ENCODE results near the gene SORCS2. TPM values are rescaled to one million over a fixed set of nuclear protein-coding genes. Genes with fewer than 3 reads are reported as not detected.
A peak's percentile ranks its signal among the peaks of the same experiment; 100 is the strongest.

SORCS2 gene
- total RNA-seq, 1 donor from 2014 or later, result 3.0 TPM

- Mint-ChIP-seq H3K36me3 (ENCODE audit: unreplicated experiment) (peaks cover 2% of the 10 kb centered on the region), H3K4me1 (ENCODE audit: unreplicated experiment) (no peaks in the 10 kb centered on the region), H3K4me3 (ENCODE audit: unreplicated experiment) (no peak overlapping the region), H3K27ac (ENCODE audit: unreplicated experiment) (no peak overlapping the region), H3K9me3 (ENCODE audit: unreplicated experiment) (peaks cover 26% of the 10 kb centered on the region), H3K27me3 (ENCODE audit: unreplicated experiment) (peaks cover 49% of the 10 kb centered on the region)
- TF ChIP-seq, protein P1, sequence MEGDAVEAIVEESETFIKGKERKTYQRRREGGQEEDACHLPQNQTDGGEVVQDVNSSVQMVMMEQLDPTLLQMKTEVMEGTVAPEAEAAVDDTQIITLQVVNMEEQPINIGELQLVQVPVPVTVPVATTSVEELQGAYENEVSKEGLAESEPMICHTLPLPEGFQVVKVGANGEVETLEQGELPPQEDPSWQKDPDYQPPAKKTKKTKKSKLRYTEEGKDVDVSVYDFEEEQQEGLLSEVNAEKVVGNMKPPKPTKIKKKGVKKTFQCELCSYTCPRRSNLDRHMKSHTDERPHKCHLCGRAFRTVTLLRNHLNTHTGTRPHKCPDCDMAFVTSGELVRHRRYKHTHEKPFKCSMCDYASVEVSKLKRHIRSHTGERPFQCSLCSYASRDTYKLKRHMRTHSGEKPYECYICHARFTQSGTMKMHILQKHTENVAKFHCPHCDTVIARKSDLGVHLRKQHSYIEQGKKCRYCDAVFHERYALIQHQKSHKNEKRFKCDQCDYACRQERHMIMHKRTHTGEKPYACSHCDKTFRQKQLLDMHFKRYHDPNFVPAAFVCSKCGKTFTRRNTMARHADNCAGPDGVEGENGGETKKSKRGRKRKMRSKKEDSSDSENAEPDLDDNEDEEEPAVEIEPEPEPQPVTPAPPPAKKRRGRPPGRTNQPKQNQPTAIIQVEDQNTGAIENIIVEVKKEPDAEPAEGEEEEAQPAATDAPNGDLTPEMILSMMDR (IDR thresholded peaks at IDR 0.05), result no peak
- DNase-seq (ENCODE audit: extremely low spot score, unreplicated experiment), result peak; percentile 8
These were observed 218.1 kb downstream of the SORCS2 start for GRCh38 chr4:7410446-7410845.

DNA sequence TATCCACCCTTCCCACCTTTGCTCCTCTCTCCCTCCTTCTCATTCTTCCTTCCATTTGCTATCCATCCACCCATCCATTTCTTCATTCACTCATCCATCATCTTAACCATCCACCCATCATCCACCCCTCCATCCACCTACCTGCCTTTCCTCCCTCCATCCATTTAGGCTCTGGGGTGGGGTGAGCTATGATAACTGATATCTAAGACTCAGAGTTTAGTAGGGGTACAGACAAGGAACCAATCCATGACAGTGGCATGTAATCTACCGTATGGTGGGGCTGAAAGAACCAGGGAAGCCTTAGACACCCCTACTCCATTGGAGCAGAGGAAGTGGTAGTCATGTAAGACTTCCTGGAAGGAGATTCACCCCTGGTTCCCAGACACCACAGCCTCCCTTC, 219.2 kb downstream of the SORCS2 start:
- H3K9me3 Mint-ChIP-seq (ENCODE audit: unreplicated experiment), result peaks cover 20% of the 10 kb centered on the region
- peaks cover 38% of the 10 kb centered on the region for H3K27me3 Mint-ChIP-seq (ENCODE audit: unreplicated experiment)
- peaks cover 2% of the 10 kb centered on the region for H3K36me3 Mint-ChIP-seq (ENCODE audit: unreplicated experiment)
- no peak overlapping the region for H3K4me3 Mint-ChIP-seq (ENCODE audit: unreplicated experiment)
- peak; percentile 53 for DNase-seq (ENCODE audit: extremely low spot score, unreplicated experiment)
- H3K4me1 Mint-ChIP-seq (ENCODE audit: unreplicated experiment), result no peaks in the 10 kb centered on the region
- TF ChIP-seq, protein P1 (IDR thresholded peaks at IDR 0.05), result no peak
- H3K27ac Mint-ChIP-seq (ENCODE audit: unreplicated experiment), result no peak overlapping the region

- Mint-ChIP-seq H3K27me3 (ENCODE audit: unreplicated experiment) (peaks cover 33% of the 10 kb centered on the region), H3K9me3 (ENCODE audit: unreplicated experiment) (peaks cover 14% of the 10 kb centered on the region)
- peak; percentile 80 for DNase-seq (ENCODE audit: extremely low spot score, unreplicated experiment)
These were observed 219.7 kb downstream of the SORCS2 start for GRCh38 chr4:7411896-7412553.

DNA sequence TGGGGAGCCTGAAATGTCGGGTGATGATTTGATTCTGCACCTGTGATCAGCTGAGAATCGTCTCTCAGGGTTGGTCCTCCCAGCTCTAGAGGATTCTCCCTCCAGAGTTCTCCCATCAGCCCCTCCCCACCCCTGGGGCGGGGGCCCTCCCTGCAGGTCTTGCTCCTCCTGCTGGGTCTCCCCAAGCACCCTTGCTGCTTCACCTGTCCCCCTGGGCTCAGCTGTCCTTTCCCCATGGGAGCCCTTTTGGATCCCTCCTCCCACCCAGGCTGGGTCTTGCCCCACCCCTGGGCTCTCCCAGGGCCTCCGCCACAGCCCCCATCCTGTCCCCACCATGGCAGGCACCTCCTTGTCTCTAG, 220.2 kb downstream of the SORCS2 start:
- Mint-ChIP-seq H3K4me1 (ENCODE audit: unreplicated experiment) (no peaks in the 10 kb centered on the region), H3K9me3 (ENCODE audit: unreplicated experiment) (peaks cover 10% of the 10 kb centered on the region), H3K4me3 (ENCODE audit: unreplicated experiment) (no peak overlapping the region), H3K36me3 (ENCODE audit: unreplicated experiment) (no peaks in the 10 kb centered on the region), H3K27me3 (ENCODE audit: unreplicated experiment) (peaks cover 29% of the 10 kb centered on the region), H3K27ac (ENCODE audit: unreplicated experiment) (no peak overlapping the region)
- TF ChIP-seq, protein P1 (IDR thresholded peaks at IDR 0.05), result no peak
- peak; percentile 71 for DNase-seq (ENCODE audit: extremely low spot score, unreplicated experiment)

More at GRCh38 chr4:7411896-7412553, 219.7 kb downstream of the SORCS2 start:
- Mint-ChIP-seq H3K4me1 (ENCODE audit: unreplicated experiment) (no peaks in the 10 kb centered on the region), H3K36me3 (ENCODE audit: unreplicated experiment) (no peaks in the 10 kb centered on the region), H3K4me3 (ENCODE audit: unreplicated experiment) (no peak overlapping the region), H3K27ac (ENCODE audit: unreplicated experiment) (no peak overlapping the region)
- TF ChIP-seq, protein P1 (IDR thresholded peaks at IDR 0.05), result no peak

GRCh38 chr4:7414046-7414445, 221.7 kb downstream of the SORCS2 start:
- no peak overlapping the region for H3K27ac Mint-ChIP-seq (ENCODE audit: unreplicated experiment)

More at GRCh38 chr4:7414046-7414445, 221.7 kb downstream of the SORCS2 start:
- Mint-ChIP-seq H3K36me3 (ENCODE audit: unreplicated experiment) (no peaks in the 10 kb centered on the region), H3K9me3 (ENCODE audit: unreplicated experiment) (peaks cover under 1% of the 10 kb centered on the region), H3K27me3 (ENCODE audit: unreplicated experiment) (peaks cover 21% of the 10 kb centered on the region), H3K4me1 (ENCODE audit: unreplicated experiment) (no peaks in the 10 kb centered on the region), H3K4me3 (ENCODE audit: unreplicated experiment) (no peak overlapping the region)
- TF ChIP-seq, protein P1 (IDR thresholded peaks at IDR 0.05), result no peak
- peak; percentile 59 for DNase-seq (ENCODE audit: extremely low spot score, unreplicated experiment)
